Natural killer cell (primary cell): Measurements from ENCODE around the gene EPAS1. TPM values are rescaled to one million over a fixed set of nuclear protein-coding genes. Genes with fewer than 3 reads are reported as not detected.
A peak's percentile ranks its signal among the peaks of the same experiment; 100 is the strongest.

Experiments
- ATAC-seq, 3 donors: fragments of 150-1000 bp in 2 of 3; fragments of 200-7000 bp in 1 of 3; cut with Tn5 transposase; 1 replicate in 1 of 3; 2 replicates in 2 of 3; pipeline ENCODE4 v1.10.0; 2021; ENCODE audit warnings: mild to moderate bottlenecking in 2 of 3, moderate library complexity in 2 of 3
- DNase-seq, 2 donors: peaks; one replicate each; pipeline versions ENCODE4 v3.0.0 to v3.0.0-alpha.2; 2013 to 2021; ENCODE audit warnings: mixed read lengths in 1 of 2
- H3K27ac ChIP-seq: one replicate; pipeline ENCODE4 v1.5.1; 2013; ENCODE audit warnings: mild to moderate bottlenecking, low read length
- H3K27me3 ChIP-seq: one replicate; pipeline ENCODE4 v1.6.1; 2013; ENCODE audit warnings: low read length; ENCODE audit not compliant: control insufficient read depth, insufficient read depth
- H3K36me3 ChIP-seq: one replicate; pipeline ENCODE4 v1.6.1; 2013; ENCODE audit warnings: low read length; ENCODE audit not compliant: control insufficient read depth, insufficient read depth
- H3K4me1 ChIP-seq: one replicate; pipeline ENCODE4 v1.6.1; 2013; ENCODE audit warnings: low read length; ENCODE audit not compliant: control insufficient read depth, insufficient read depth
- H3K4me3 ChIP-seq: one replicate; pipeline ENCODE4 v1.5.1; 2013; ENCODE audit warnings: low read length
- H3K9me3 ChIP-seq: one replicate; pipeline ENCODE4 v1.6.1; 2013; ENCODE audit warnings: low read length; ENCODE audit not compliant: control insufficient read depth, insufficient read depth
- H3K27ac Mint-ChIP-seq, 2 donors: one replicate each; pipeline ENCODE4 v1.8.0; 2022; ENCODE audit warnings: mild to moderate bottlenecking in 2 of 2, mixed read lengths in 2 of 2, moderate library complexity in 1 of 2
- H3K27me3 Mint-ChIP-seq, 2 donors: one replicate each; pipeline ENCODE4 v1.8.0; 2022; ENCODE audit warnings: low read depth in 2 of 2, mixed read lengths in 2 of 2
- H3K36me3 Mint-ChIP-seq: one replicate; pipeline ENCODE4 v1.8.0; 2022; ENCODE audit warnings: mixed read lengths
- H3K4me1 Mint-ChIP-seq, 2 donors: one replicate each; pipeline ENCODE4 v1.8.0; 2022; ENCODE audit warnings: mixed read lengths in 2 of 2
- H3K4me3 Mint-ChIP-seq: one replicate; pipeline ENCODE4 v1.8.0; 2022; ENCODE audit warnings: mild to moderate bottlenecking, moderate library complexity, mixed read lengths
- H3K9me3 Mint-ChIP-seq, 2 donors: one replicate each; pipeline ENCODE4 v1.8.0; 2022; ENCODE audit warnings: mixed read lengths in 2 of 2
- CTCF ChIP-seq: fragments of 200-600 bp; IDR thresholded peaks from one replicate; pipeline ENCODE4 v1.8.0; 2022; ENCODE audit warnings: antibody characterized with exemption
- WGBS: methylation state at CpG from one replicate; pipeline ENCODE4 v1.1.7; 2013; ENCODE audit warnings: missing lambda C conversion rate; ENCODE audit not compliant: insufficient coverage; 5-methylcytosine and 5-hydroxymethylcytosine counted together
- intact Hi-C: fragments of 100-400 bp; cut with micrococcal nuclease; formaldehyde crosslinking; loops from one replicate; pipeline ENCODE4 v1.14.2; 2022
- total RNA-seq, 4 donors: library from RNA; stranded (reverse); fragments of 120-200 nt in 1 of 4; gene quantifications; one replicate each; pipeline versions ENCODE4 v1.2.3 to v1.2.4, GENCODE V29; 2013 to 2022

EPAS1 gene
- total RNA-seq, 3 donors from 2014 or later (not counting 1 experiment from before 2014, with no cell fraction given): 2.1 to 61.4 (median 3.6) TPM

- no peak for TF ChIP-seq CTCF
- no peaks in the 10 kb centered on the region for H3K36me3 Mint-ChIP-seq
- no peak for ATAC-seq
- WGBS: 96% methylated on average over 5 of the region's 5 CpGs
- no peaks in the 10 kb centered on the region for H3K4me1 Mint-ChIP-seq
- no peaks in the 10 kb centered on the region for H3K36me3 ChIP-seq
- H3K27me3 Mint-ChIP-seq: peaks cover 0 to 10% of the 10 kb centered on the region in 2 donors
- H3K4me3 ChIP-seq: no peak overlapping the region
- intact Hi-C loops: no loop called here
- H3K9me3 ChIP-seq: no peaks in the 10 kb centered on the region
- H3K4me3 Mint-ChIP-seq: no peak overlapping the region
- H3K4me1 ChIP-seq: no peaks in the 10 kb centered on the region
- no peaks in the 10 kb centered on the region for H3K27me3 ChIP-seq
- H3K27ac Mint-ChIP-seq: no peak overlapping the region
- H3K9me3 Mint-ChIP-seq: no peaks in the 10 kb centered on the region
- H3K27ac ChIP-seq: no peak overlapping the region
- no peak for DNase-seq
Observed at GRCh38 chr2:46290078-46290477, 7.1 kb upstream of the EPAS1 start.

GRCh38 chr2:46293466-46293865 lies 3.7 kb upstream of the EPAS1 start:
- peaks cover 16% of the 10 kb centered on the region for H3K4me1 ChIP-seq
- no peaks in the 10 kb centered on the region for H3K36me3 Mint-ChIP-seq
- no peak overlapping the region for H3K27ac Mint-ChIP-seq
- H3K36me3 ChIP-seq: no peaks in the 10 kb centered on the region
- intact Hi-C loops: no loop called here
- peaks cover 15 to 18% of the 10 kb centered on the region in 2 donors for H3K4me1 Mint-ChIP-seq
- H3K9me3 Mint-ChIP-seq: no peaks in the 10 kb centered on the region
- H3K4me3 Mint-ChIP-seq: no peak overlapping the region
- H3K27me3 ChIP-seq: peaks cover 10% of the 10 kb centered on the region
- WGBS: 85% methylated on average over 4 of the region's 4 CpGs
- DNase-seq (no peak), ATAC-seq (no peak)
- no peak overlapping the region for H3K27ac ChIP-seq
- no peak overlapping the region for H3K4me3 ChIP-seq
- H3K27me3 Mint-ChIP-seq: peaks cover 18 to 27% of the 10 kb centered on the region in 2 donors
- no peaks in the 10 kb centered on the region for H3K9me3 ChIP-seq
- TF ChIP-seq CTCF: no peak

GRCh38 chr2:46294176-46294836 lies 2.9 kb upstream of the EPAS1 start:
- no peak for TF ChIP-seq CTCF
- Histone ChIP-seq H3K27me3 (peaks cover 18% of the 10 kb centered on the region), H3K9me3 (no peaks in the 10 kb centered on the region), H3K36me3 (no peaks in the 10 kb centered on the region), H3K4me1 (peaks cover 24% of the 10 kb centered on the region), H3K4me3 (no peak overlapping the region), H3K27ac (no peak overlapping the region)
- Mint-ChIP-seq H3K36me3 (no peaks in the 10 kb centered on the region), H3K9me3 (no peaks in the 10 kb centered on the region), H3K27ac (no peak overlapping the region), H3K4me3 (no peak overlapping the region), H3K27me3 (peaks cover 23 to 34% of the 10 kb centered on the region in 2 donors), H3K4me1 (peaks cover 19 to 26% of the 10 kb centered on the region in 2 donors)
- no peak for ATAC-seq
- intact Hi-C loops: no loop called here
- DNase-seq: peak in 1 of 2 donors; percentile 55
- 72% methylated on average over 7 of the region's 7 CpGs for WGBS
